A549 (cell line): ENCODE measurements around the gene HOXA11. TPM values are rescaled to one million over a fixed set of nuclear protein-coding genes. Genes with fewer than 3 reads are reported as not detected.

Experiments used
- ATAC-seq, 2 experiments: fragments of 200-7000 bp in 1 of 2; fragments of >200 bp in 1 of 2; cut with Nextera tagmentation in 1 of 2; cut with Tn5 transposase in 1 of 2; 3 replicates each; pipeline versions ENCODE4 v1.8.0 to v1.9.1; 2018 to 2020; ENCODE audit warnings: mild to moderate bottlenecking in 1 of 2, moderate library complexity in 1 of 2
- CTCF ChIA-PET: fragments of 300-600 bp; sonication (Branson Sonifier 250); formaldehyde crosslinking; extraction: SDS; loops from one replicate; lab custom pipeline; 2021; ENCODE audit warnings: antibody characterized with exemption, inconsistent platforms; lab: Yijun Ruan, JAX
- POLR2A ChIA-PET: fragments of 350-600 bp; formaldehyde crosslinking; extraction: SDS; loops from one replicate; lab custom pipeline; 2021; ENCODE audit warnings: antibody characterized with exemption, inconsistent platforms; lab: Yijun Ruan, JAX
- DNase-seq, 2 experiments: peaks; one replicate each; pipeline versions ENCODE4 v3.0.0 to v3.0.0-alpha.2; 2011 to 2016; ENCODE audit warnings: low read depth in 1 of 2, low spot score in 1 of 2
- FAIRE-seq: peaks from 2 replicates; lab custom pipeline; 2011; peaks lifted over from hg19 to GRCh38; lab: Jason Lieb, UNC
- H3K27ac ChIP-seq, 2 experiments: fragments of >200 bp; sonication (Bioruptor Twin); formaldehyde crosslinking; 3 replicates each; pipeline ENCODE4 v1.5.1; 2016 to 2017
- H3K4me1 ChIP-seq: fragments of >200 bp; sonication (Bioruptor Twin); formaldehyde crosslinking; 3 replicates; pipeline ENCODE4 v1.6.1; 2016
- H3K4me2 ChIP-seq: fragments of >200 bp; sonication (Bioruptor Twin); formaldehyde crosslinking; 3 replicates; pipeline ENCODE4 v1.6.1; 2016
- H3K4me3 ChIP-seq: fragments of >200 bp; sonication (Bioruptor Twin); formaldehyde crosslinking; 3 replicates; pipeline ENCODE4 v1.5.1; 2016
- H3K9me3 ChIP-seq: fragments of >200 bp; sonication (Bioruptor Twin); formaldehyde crosslinking; 3 replicates; pipeline ENCODE4 v1.6.1; 2016
- CBX8 ChIP-seq: fragments of 200-600 bp; sonication (generic); IDR thresholded peaks from 2 replicates; pipeline ENCODE4 v1.6.1; 2016
- CEBPB ChIP-seq, 2 experiments: fragments of >200 bp in 1 of 2; sonication (Bioruptor Twin) in 1 of 2; formaldehyde crosslinking in 1 of 2; IDR thresholded peaks; 2 replicates each; pipeline ENCODE4 v1.6.1; 2012 to 2016
- EP300 ChIP-seq, 2 experiments: fragments of >200 bp; sonication (Bioruptor Twin); formaldehyde crosslinking; IDR thresholded peaks; 2 replicates in 1 of 2; 3 replicates in 1 of 2; pipeline ENCODE4 v1.6.1; 2016 to 2017
- FOSB ChIP-seq: fragments of 250-450 bp; sonication (Bioruptor Pico); IDR thresholded peaks from 2 replicates; pipeline ENCODE4 v1.5.0; 2020; ENCODE audit warnings: mild to moderate bottlenecking, moderate library complexity
- FOSL2 ChIP-seq, 2 experiments: fragments of 450-650 bp in 1 of 2; fragments of >200 bp in 1 of 2; sonication (Bioruptor Twin) in 1 of 2; formaldehyde crosslinking; IDR thresholded peaks; 2 replicates each; pipeline versions ENCODE4 v1.5.0 to v1.6.1; 2016 to 2020; ENCODE audit warnings: mild to moderate bottlenecking in 1 of 2, moderate library complexity in 1 of 2
- HEYL ChIP-seq: fragments of 250-450 bp; sonication (Bioruptor Pico); IDR thresholded peaks from 2 replicates; pipeline ENCODE4 v1.8.0; 2021; ENCODE audit warnings: mild to moderate bottlenecking, moderate library complexity
- HOXB13 ChIP-seq: fragments of 250-450 bp; sonication (Bioruptor Pico); IDR thresholded peaks from 2 replicates; pipeline ENCODE4 v1.5.0; 2020; ENCODE audit warnings: low read depth, mild to moderate bottlenecking, moderate library complexity
- KDM1A ChIP-seq: fragments of 200-600 bp; sonication (generic); IDR thresholded peaks from 2 replicates; pipeline ENCODE4 v1.6.1; 2016; ENCODE audit warnings: low read depth, mild to moderate bottlenecking
- KDM5A ChIP-seq: fragments of 200-600 bp; sonication (generic); IDR thresholded peaks from 2 replicates; pipeline ENCODE4 v1.6.1; 2016; ENCODE audit warnings: antibody characterized with exemption, mild to moderate bottlenecking
- MAFK ChIP-seq: fragments of 450-650 bp; IDR thresholded peaks from 2 replicates; pipeline ENCODE4 v1.6.1; 2014; ENCODE audit not compliant: partially characterized antibody
- MAZ ChIP-seq: fragments of 150-350 bp; IDR thresholded peaks from 2 replicates; pipeline ENCODE4 v1.6.1; 2014; ENCODE audit warnings: antibody characterized with exemption, low read depth, low read length, borderline replicate concordance
- NFE2L2 ChIP-seq: fragments of 150-350 bp; conservative IDR thresholded peaks from 2 replicates; pipeline ENCODE4 v1.6.1; 2014; ENCODE audit warnings: low read length
- NPAS2 ChIP-seq: fragments of 250-450 bp; sonication (Bioruptor Pico); IDR thresholded peaks from 2 replicates; pipeline ENCODE4 v1.8.0; 2022; ENCODE audit warnings: mild to moderate bottlenecking, moderate library complexity, borderline replicate concordance
- POLR2AphosphoS2 ChIP-seq: conservative IDR thresholded peaks from 2 replicates; pipeline ENCODE4 v1.6.1; 2012; ENCODE audit warnings: low read length, improper control_type of control experiment, inconsistent platforms
- RCOR1 ChIP-seq: fragments of 150-350 bp; IDR thresholded peaks from 2 replicates; pipeline ENCODE4 v1.6.1; 2014; ENCODE audit warnings: antibody characterized with exemption, low read length, low read depth
- RNF2 ChIP-seq: fragments of 200-600 bp; sonication (generic); IDR thresholded peaks from 2 replicates; pipeline ENCODE4 v1.6.1; 2016; ENCODE audit warnings: low read depth, mild to moderate bottlenecking, antibody characterized with exemption, moderate library complexity, borderline replicate concordance
- SMC3 ChIP-seq: fragments of >200 bp; sonication (Bioruptor Twin); formaldehyde crosslinking; IDR thresholded peaks from 3 replicates; pipeline ENCODE4 v1.6.1; 2018; ENCODE audit warnings: inconsistent platforms
- SREBF2 ChIP-seq: fragments of 450-650 bp; IDR thresholded peaks from 2 replicates; pipeline ENCODE4 v1.6.1; 2014; ENCODE audit warnings: mild to moderate bottlenecking, moderate library complexity
- ZC3H11A ChIP-seq: fragments of 450-650 bp; IDR thresholded peaks from 2 replicates; pipeline ENCODE4 v1.6.1; 2014; ENCODE audit warnings: antibody characterized with exemption, mild to moderate bottlenecking
- ZFP36 ChIP-seq: fragments of 450-650 bp; IDR thresholded peaks from 2 replicates; pipeline ENCODE4 v1.6.1; 2014; ENCODE audit warnings: borderline replicate concordance; ENCODE audit not compliant: partially characterized antibody
- ZNF302 ChIP-seq: fragments of 250-450 bp; sonication (Bioruptor Pico); IDR thresholded peaks from 2 replicates; pipeline ENCODE4 v1.9.0; 2021; ENCODE audit warnings: inconsistent platforms, mild to moderate bottlenecking, moderate library complexity
- ZSCAN20 ChIP-seq: fragments of 250-450 bp; sonication (Bioruptor Pico); IDR thresholded peaks from 2 replicates; pipeline ENCODE4 v1.8.0; 2022; ENCODE audit warnings: mild to moderate bottlenecking, moderate library complexity
- WGBS: methylation state at CpG from one replicate; pipeline ENCODE4 v1.1.6; 2017; ENCODE audit errors: missing lambda C conversion rate; 5-methylcytosine and 5-hydroxymethylcytosine counted together
- polyA plus RNA-seq, 4 experiments: library from polyadenylated mRNA; depleted of rRNA in 3 of 4; stranded (reverse); fragments of >200 nt; fragmentation: RNase III in 1 of 4; extraction: RNeasy Plus Mini Kit Qiagen cat#74134 plus additional on column Dnase treatment in 1 of 4; gene quantifications; 2 replicates in 3 of 4; 3 replicates in 1 of 4; pipeline ENCODE4 v1.2.3, GENCODE V29; 2011 to 2017
- TF ChIP-seq, protein P1 (sequence below): fragments of 150-350 bp; IDR thresholded peaks from 2 replicates; pipeline ENCODE4 v1.6.1; 2014; ENCODE audit warnings: low read depth, mild to moderate bottlenecking, low read length
- TF ChIP-seq, protein P2 (sequence below): fragments of >200 bp; sonication (Bioruptor Twin); formaldehyde crosslinking; IDR thresholded peaks from 3 replicates; pipeline ENCODE4 v1.5.1; 2016
- TF ChIP-seq, protein P3 (sequence below): fragments of 250-450 bp; sonication (Bioruptor Pico); IDR thresholded peaks from 2 replicates; pipeline ENCODE4 v1.5.0; 2021; ENCODE audit warnings: mild to moderate bottlenecking, moderate library complexity, borderline replicate concordance
- TF ChIP-seq, protein P4 (sequence below): IDR thresholded peaks from 2 replicates; pipeline ENCODE4 v1.6.1; 2012; ENCODE audit warnings: low read depth, borderline replicate concordance
- TF ChIP-seq, protein P5 (sequence below): fragments of >200 bp; sonication (Bioruptor Twin); formaldehyde crosslinking; IDR thresholded peaks from 3 replicates; pipeline ENCODE4 v1.6.1; 2016

Gene HOXA11
- polyA plus RNA-seq, 2 of the 4 experiments (the other 2 are of a cell fraction): 0.68 to 0.84 TPM

DNA sequence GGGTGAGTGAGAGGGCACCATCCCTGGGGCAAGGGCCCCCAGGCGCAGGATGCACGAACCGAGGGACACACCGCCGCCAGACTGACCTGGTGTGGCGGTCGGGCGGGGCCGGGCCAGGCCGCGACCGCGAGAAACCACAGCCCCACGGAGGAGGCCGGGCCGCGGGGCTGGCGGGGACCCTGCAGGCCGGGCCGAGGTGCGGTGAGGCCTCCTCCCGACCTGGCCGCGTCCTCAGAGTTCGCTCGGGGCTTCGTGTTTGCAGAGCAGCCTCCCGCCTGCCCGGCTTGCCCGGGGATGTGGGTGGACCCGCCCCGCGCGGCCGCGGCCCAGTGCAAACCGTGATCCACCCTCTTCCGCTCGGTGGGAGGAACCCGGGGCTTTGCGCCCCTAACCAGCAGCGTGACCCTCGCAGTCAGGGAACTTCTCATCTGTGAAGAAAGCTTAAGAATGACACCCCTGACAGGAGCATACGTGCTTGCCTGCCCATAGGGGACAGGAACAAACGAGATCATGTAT, 35.5 kb upstream of the HOXA11 start:
- no peak for DNase-seq
- Histone ChIP-seq H3K4me3 (no peak overlapping the region), H3K27ac (no peak overlapping the region), H3K4me2 (no peak overlapping the region), H3K9me3 (no peaks in the 10 kb centered on the region), H3K4me1 (no peaks in the 10 kb centered on the region)
- CTCF ChIA-PET: interaction anchor here (1.7 to 2.9 kb wide), 2 partner anchors 10 to 25 kb away, joined by 5 to 10 read pairs; no protein-coding TSS in a partner anchor
- no peak for FAIRE-seq
- TF ChIP-seq HEYL (CRISPR knock-in tag) (no peak), ZSCAN20 (CRISPR knock-in tag) (no peak), KDM5A (no peak), SMC3 (no peak), EP300 (IDR thresholded peaks at IDR 0.05) (no peak), NPAS2 (CRISPR knock-in tag) (no peak), RCOR1 (no peak), MAFK (no peak), KDM1A (no peak), RNF2 (no peak), FOSB (CRISPR knock-in tag) (no peak)
- TF ChIP-seq, protein P1, sequence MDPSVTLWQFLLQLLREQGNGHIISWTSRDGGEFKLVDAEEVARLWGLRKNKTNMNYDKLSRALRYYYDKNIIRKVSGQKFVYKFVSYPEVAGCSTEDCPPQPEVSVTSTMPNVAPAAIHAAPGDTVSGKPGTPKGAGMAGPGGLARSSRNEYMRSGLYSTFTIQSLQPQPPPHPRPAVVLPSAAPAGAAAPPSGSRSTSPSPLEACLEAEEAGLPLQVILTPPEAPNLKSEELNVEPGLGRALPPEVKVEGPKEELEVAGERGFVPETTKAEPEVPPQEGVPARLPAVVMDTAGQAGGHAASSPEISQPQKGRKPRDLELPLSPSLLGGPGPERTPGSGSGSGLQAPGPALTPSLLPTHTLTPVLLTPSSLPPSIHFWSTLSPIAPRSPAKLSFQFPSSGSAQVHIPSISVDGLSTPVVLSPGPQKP: no peak
- TF ChIP-seq, protein P2, sequence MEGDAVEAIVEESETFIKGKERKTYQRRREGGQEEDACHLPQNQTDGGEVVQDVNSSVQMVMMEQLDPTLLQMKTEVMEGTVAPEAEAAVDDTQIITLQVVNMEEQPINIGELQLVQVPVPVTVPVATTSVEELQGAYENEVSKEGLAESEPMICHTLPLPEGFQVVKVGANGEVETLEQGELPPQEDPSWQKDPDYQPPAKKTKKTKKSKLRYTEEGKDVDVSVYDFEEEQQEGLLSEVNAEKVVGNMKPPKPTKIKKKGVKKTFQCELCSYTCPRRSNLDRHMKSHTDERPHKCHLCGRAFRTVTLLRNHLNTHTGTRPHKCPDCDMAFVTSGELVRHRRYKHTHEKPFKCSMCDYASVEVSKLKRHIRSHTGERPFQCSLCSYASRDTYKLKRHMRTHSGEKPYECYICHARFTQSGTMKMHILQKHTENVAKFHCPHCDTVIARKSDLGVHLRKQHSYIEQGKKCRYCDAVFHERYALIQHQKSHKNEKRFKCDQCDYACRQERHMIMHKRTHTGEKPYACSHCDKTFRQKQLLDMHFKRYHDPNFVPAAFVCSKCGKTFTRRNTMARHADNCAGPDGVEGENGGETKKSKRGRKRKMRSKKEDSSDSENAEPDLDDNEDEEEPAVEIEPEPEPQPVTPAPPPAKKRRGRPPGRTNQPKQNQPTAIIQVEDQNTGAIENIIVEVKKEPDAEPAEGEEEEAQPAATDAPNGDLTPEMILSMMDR: no peak
- TF ChIP-seq, protein P3, sequence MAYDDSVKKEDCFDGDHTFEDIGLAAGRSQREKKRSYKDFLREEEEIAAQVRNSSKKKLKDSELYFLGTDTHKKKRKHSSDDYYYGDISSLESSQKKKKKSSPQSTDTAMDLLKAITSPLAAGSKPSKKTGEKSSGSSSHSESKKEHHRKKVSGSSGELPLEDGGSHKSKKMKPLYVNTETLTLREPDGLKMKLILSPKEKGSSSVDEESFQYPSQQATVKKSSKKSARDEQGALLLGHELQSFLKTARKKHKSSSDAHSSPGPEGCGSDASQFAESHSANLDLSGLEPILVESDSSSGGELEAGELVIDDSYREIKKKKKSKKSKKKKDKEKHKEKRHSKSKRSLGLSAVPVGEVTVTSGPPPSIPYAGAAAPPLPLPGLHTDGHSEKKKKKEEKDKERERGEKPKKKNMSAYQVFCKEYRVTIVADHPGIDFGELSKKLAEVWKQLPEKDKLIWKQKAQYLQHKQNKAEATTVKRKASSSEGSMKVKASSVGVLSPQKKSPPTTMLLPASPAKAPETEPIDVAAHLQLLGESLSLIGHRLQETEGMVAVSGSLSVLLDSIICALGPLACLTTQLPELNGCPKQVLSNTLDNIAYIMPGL: no peak
- 93% methylated on average over 45 of the region's 45 CpGs for WGBS
- POLR2A ChIA-PET: no interaction called here
- ATAC-seq: no peak

- H3K27ac ChIP-seq: no peak overlapping the region
- no peak overlapping the region for H3K4me2 ChIP-seq
- ChIA-PET CTCF (interaction anchor here (1.7 to 2.9 kb wide), 2 partner anchors 9 to 24 kb away, joined by 5 to 10 read pairs; no protein-coding TSS in a partner anchor), POLR2A (no interaction called here)
- DNase-seq (no peak), ATAC-seq (no peak; a peak in 1 of 6 replicates), FAIRE-seq (no peak)
- no peaks in the 10 kb centered on the region for H3K4me1 ChIP-seq
- 56% methylated on average over 4 of the region's 4 CpGs for WGBS
- no peaks in the 10 kb centered on the region for H3K9me3 ChIP-seq
- TF ChIP-seq ZC3H11A (no peak), KDM1A (no peak), RNF2 (no peak), NFE2L2 (no peak), ZFP36 (no peak), HOXB13 (no peak), EP300 (IDR thresholded peaks at IDR 0.05) (no peak), CBX8 (no peak), FOSL2 (IDR thresholded peaks at IDR 0.05) (no peak), FOSL2 (CRISPR knock-in tag; IDR thresholded peaks at IDR 0.05) (no peak), SREBF2 (no peak), ZNF302 (CRISPR knock-in tag) (no peak), POLR2AphosphoS2 (no peak), KDM5A (no peak), ZSCAN20 (CRISPR knock-in tag) (no peak), CEBPB (IDR thresholded peaks at IDR 0.05) (no peak), MAZ (no peak)
- TF ChIP-seq, protein P4, sequence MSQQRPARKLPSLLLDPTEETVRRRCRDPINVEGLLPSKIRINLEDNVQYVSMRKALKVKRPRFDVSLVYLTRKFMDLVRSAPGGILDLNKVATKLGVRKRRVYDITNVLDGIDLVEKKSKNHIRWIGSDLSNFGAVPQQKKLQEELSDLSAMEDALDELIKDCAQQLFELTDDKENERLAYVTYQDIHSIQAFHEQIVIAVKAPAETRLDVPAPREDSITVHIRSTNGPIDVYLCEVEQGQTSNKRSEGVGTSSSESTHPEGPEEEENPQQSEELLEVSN: no peak
- TF ChIP-seq, protein P5, sequence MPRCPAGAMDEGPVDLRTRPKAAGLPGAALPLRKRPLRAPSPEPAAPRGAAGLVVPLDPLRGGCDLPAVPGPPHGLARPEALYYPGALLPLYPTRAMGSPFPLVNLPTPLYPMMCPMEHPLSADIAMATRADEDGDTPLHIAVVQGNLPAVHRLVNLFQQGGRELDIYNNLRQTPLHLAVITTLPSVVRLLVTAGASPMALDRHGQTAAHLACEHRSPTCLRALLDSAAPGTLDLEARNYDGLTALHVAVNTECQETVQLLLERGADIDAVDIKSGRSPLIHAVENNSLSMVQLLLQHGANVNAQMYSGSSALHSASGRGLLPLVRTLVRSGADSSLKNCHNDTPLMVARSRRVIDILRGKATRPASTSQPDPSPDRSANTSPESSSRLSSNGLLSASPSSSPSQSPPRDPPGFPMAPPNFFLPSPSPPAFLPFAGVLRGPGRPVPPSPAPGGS: no peak
- TF ChIP-seq, protein P1: no peak
- H3K4me3 ChIP-seq: no peak overlapping the region
Observed at GRCh38 chr7:27219821-27220220, 34.8 kb upstream of the HOXA11 start.
